GM21717 (cell line): ENCODE results near the gene SETD3.

Source experiments
- ATAC-seq: cut with Tn5 transposase; IDR thresholded peaks from one replicate; pipeline ENCODE4 v1.9.1; 2021; ENCODE audit warnings: mild to moderate bottlenecking, moderate library complexity; ENCODE audit not compliant: unreplicated experiment

SETD3 gene

DNA sequence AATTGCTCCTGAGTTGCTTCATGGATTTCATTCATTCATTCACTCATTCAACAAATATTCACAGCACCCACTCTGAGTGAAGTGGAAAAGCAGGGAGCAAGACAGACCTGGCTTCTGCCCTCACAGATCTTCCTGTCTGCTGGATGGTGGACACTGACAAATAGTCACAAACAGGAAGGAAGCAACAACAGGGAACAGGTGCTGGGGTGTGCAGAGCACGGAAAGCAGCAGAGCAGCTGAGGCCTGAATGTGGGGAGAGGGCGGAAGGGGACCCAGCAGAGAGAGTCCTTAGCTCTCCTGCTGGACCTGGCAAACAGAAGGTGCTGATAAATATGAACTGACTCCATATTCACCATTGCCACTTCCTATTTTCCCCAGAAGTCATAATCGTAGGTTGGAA is 54.4 kb downstream of the SETD3 start:
- no peak for ATAC-seq

- no peak for ATAC-seq
These were observed 55.4 kb downstream of the SETD3 start for GRCh38 chr14:99425272-99425681.

DNA sequence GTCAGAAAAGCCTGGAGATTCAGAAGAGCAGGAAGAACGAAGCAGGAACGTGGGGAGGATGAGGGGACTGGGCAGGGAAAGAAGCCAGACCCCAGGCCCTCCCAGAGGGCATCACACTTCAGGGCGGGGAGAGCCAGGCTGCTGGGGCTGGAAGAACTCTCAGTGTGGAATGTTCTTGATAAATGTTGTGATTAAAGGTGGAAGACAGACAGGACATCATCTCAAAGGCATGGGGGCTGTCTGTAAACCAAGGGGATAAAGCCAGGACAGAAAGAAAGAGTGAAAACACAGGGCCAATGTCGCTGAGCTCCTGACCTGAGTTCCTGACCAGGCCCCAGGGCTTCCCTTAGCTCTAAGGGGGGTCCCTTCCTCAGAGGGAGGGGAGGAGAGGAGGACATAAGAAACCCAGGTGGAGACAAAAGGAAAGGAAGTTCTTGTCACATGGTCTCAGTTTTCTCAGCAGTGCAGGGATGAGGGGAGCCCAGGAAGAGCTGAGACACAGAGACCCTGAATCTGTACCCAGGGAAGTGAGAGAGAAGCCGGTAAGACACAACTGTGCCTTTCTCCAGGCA is 56.3 kb downstream of the SETD3 start:
- ATAC-seq = no peak

- no peak for ATAC-seq
These were observed 57.2 kb downstream of the SETD3 start for GRCh38 chr14:99423434-99423833.

DNA sequence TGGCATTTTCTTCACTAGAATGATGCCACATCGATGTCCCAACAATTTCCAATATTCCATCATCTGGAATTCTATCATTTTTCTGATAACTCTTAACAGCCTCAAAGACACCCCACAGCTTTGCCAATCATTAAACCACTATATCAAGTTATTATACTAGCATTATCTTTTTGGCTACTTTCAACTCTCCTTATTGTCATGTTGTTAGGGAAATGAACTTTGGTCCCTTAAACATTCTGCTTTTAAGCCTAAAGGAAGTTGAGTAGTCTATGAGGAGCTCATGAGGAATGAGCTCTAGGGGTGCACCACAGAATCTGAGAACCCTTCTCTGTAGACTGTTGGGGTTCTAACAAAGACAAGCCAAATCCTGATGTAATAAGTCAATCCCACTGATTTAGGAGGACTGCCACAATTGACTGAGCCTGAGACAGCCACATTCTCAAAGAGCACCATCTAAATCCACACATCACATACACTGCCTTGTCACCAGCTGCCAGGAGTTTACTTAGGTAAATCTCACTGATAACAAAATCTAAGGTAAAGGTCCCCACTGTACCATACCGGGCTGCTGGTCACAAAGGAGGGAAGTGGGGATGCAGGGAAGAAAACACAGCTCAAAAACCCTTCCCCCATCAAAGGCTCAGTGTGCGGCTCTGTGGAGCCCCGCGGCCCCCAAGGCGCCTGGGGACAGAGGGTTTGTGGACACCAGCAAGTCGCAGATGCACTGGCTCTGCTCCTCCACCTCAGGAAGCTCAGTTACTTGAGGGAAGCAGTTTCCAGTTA is 58.2 kb downstream of the SETD3 start:
- no peak for ATAC-seq

- ATAC-seq = no peak
These were observed 59.9 kb downstream of the SETD3 start for GRCh38 chr14:99420711-99421110.

- no peak for ATAC-seq
These were observed 60.8 kb downstream of the SETD3 start for GRCh38 chr14:99419905-99420304.

DNA sequence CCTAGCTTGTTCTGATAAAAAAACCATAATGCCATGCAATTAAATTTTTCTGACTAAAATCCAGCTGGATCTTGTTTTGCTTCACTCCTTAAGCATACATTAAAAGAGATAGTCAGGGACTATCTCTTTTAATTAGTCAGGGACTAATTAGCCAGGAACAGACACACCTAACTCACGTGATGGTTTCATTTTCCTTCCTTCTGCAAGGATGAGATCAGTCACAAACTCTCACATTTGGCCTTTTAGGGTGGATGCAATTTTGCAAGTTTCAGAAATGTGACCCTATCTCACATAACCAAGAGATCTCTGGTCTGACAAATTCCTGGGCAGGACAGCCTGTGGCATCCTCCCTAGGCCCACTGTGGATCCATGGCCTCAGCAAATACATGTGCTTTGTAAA is 62.4 kb downstream of the SETD3 start:
- no peak for ATAC-seq

DNA sequence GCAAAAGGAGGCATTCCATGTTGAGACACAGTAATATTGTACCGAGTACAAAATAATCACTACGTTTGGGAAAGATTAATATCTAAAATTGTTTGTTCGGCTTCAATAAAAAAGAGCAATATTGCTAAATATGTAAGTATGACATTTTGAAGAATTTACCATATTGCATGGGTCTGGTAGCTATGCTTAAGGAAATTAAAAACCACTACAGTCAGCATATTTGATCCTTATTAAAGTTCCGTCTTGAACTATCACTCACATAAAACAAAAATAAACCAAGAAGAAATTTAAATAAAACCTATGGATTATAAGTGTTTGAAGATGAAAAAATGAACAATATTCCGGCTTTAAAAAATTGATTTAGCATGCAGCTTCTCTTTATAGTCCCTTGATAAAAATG is 63.8 kb downstream of the SETD3 start:
- no peak for ATAC-seq

- ATAC-seq = peak; percentile 94
These were observed 65.0 kb downstream of the SETD3 start for GRCh38 chr14:99415496-99416281.

GRCh38 chr14:99413911-99414310 is 66.7 kb downstream of the SETD3 start:
- ATAC-seq = no peak

- no peak for ATAC-seq
These were observed 67.5 kb downstream of the SETD3 start for GRCh38 chr14:99413172-99413571.

DNA sequence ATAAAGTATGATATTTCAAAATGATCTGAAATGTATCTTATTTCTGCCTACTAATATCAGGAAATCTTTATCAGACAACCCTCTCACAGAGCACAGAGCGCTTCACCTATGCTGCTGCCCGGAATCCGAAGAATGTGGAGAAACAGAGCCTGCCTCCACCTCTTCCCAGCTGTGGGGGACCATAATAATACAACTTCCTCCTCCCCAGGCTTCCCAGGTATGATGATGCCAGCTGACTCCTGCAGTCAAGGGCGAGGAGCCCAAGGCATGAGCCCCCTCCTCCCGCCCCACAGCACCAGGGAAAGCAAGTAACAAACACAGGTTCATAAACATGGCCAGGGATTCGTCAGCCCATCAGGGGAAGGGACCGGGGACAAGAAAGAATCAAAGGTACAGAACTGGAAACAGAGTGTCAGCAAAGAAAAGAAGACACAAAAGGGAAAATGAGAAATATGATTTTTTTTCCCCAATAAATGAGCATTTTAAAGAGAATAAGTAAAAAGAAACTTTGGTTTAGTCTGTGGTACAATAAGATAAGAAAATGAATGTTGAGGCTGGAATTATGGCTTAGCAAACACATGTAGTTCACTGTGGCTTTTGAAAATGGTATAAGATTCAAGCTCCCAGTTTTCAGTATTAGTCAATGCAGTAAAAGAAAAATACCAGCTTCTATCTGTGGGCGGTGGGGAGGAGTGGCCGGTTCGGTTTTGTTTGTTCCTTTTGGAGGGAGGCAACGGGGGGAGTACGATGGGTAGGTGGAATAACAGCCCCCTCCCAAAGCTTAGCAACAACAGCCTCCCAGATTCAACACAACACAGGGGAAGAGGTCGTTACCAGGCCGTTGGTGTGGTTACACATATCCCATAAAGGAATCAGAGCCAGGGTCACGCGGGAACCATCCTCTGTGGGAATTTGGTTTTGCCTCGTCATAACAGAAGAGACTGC is 68.3 kb downstream of the SETD3 start:
- no peak for ATAC-seq

- no peak for ATAC-seq
These were observed 70.6 kb downstream of the SETD3 start for GRCh38 chr14:99410019-99410418.

DNA sequence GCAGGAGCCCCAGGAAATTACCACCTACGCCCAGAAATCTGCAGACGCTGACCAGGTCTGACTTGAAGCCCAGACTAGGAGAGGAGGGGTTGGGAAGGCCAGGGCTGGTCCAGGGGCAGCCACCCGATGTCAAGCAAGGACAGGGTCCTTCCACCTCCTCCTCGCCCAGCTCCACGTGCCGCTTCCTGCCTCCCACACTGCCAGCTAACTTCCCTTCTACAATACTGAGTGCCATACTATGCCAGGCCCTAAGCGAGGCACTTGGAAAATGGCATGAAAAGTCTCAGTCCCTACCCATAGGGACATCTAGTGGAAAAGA is 71.7 kb downstream of the SETD3 start:
- ATAC-seq = no peak

- ATAC-seq = no peak
These were observed 72.2 kb downstream of the SETD3 start for GRCh38 chr14:99408286-99408970.

- no peak for ATAC-seq
These were observed 73.2 kb downstream of the SETD3 start for GRCh38 chr14:99407416-99407815.

DNA sequence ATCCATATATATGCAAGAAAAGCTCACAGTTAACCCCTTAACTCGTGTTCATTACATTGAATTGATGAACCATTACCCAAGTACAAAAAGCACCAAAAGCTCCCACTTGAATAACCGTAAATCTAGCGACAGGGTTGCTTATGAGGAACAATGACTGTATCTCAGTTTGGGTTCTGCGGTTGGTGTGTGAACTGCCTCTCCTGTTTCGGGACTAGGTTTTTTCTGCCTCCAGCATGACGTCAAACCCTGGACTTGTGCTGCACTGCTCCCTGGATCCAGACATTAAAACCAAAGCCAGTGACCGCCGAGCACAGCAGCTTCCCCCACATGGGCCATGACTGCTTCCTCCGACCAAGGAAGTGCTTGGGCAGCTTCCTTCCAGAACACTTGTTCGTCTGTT is 77.7 kb downstream of the SETD3 start:
- no peak for ATAC-seq

GRCh38 chr14:99402285-99402648 is 78.4 kb downstream of the SETD3 start:
- ATAC-seq = no peak

DNA sequence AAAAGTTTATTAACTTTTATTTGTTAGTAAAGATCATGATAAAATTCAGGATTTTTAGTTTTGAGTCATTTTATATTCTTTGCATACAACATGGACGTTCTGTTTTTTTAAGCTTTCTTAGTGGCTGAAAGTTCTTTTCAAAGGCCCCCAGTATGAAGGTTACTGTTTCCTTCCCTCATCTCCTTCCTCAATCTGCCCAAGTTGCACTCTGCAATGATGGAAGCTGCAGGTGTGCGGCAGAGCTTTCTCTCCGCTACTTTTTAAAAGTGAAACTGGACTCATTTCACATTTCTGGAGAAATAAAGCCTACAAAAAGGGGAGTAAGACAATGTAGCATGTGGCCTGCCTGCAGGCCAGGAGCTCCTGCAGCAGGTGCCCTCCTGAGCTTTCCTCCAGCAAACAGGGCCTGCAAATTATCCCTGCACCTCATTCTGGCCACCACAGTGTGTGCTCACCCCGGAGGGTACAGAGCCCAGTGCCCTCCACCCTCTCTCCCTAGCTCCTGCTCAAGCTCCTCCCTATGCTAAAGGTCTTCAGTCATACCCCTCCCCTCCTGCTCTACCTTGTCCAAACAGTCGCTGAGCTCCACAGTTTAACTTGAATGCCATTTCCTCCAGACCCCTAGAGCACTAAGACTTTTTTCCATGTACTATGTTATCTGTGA is 78.9 kb downstream of the SETD3 start:
- ATAC-seq = no peak
